ENCODE results near the gene P4HA2. TPM values are rescaled to one million over a fixed set of nuclear protein-coding genes. Genes with fewer than 3 reads are reported as not detected.

P4HA2 gene
- total and polyA plus RNA-seq, 2 experiments from 2014 or later, result 5.9 to 8.0 TPM

DNA sequence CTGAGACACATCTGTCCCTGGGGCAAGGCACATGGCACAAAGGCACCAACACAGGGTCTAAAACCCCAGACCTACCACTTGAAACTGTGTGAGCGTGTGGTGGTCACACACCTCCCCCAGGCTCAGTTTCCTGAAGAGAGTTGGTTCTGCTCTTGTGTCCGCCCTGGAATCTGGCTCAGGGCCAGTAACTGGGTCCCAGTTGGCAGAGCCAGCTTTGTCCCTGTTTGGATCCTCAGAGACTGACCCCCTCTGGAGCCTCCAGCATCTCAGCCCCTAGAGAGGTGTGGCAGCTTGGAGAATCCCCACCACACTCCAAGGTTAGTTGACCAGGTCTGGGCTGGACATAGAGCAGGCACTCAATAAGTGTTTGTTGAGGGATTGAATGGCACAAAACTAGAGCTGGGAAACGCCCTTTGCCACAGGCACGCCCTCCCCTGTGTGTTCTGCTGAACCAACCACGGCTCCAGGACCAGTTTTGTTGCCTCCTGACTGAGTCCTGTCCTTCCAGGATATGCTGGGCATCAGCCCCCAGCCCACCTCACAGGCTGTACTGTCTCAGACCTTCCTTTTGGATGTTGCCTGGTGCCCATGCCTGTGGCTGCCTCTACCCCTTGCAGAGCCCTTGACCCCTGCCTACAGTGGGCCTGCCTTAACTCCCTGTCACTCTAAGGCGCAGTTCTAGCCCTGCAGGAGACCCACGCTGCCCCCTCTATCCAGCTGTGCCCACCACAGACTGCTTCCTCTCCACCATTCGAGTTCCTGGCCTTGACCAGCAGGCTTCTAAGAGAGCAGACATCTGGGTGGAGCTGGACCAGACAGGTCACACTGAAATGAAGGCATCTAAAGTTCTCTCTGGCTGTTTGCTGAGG, 26.0 kb upstream of the P4HA2 start:
- Histone ChIP-seq H3K4me2 (no peak overlapping the region), H3K4me3 (no peak overlapping the region), H3K36me3 (ENCODE audit: insufficient read depth) (no peaks in the 10 kb centered on the region), H4K20me1 (replicated peaks; ENCODE audit: insufficient read depth) (no peaks in the 10 kb centered on the region), H3K27ac (ENCODE audit: low read depth) (no peak overlapping the region), H2AFZ (no peak overlapping the region), H3K79me2 (replicated peaks; ENCODE audit: insufficient read depth) (no peaks in the 10 kb centered on the region), H3K9me2 (ENCODE audit: insufficient read depth) (no peaks in the 10 kb centered on the region), H3F3A (replicated peaks; ENCODE audit: low read depth) (0 out of 2 replicates have a peak, but pooled peaks cover 3% of the 10 kb centered on the region), H3K27me3 (ENCODE audit: insufficient read depth) (peaks cover 11% of the 10 kb centered on the region), H3K4me1 (ENCODE audit: insufficient read depth) (peaks cover 18% of the 10 kb centered on the region)
- DNase-seq (ENCODE audit: low spot score) (no peak), ATAC-seq (no peak)
- no peak for TF ChIP-seq ZNF331 (CRISPR knock-in tag; IDR thresholded peaks at IDR 0.05; ENCODE audit: low read depth)
- TF ChIP-seq, protein P1, sequence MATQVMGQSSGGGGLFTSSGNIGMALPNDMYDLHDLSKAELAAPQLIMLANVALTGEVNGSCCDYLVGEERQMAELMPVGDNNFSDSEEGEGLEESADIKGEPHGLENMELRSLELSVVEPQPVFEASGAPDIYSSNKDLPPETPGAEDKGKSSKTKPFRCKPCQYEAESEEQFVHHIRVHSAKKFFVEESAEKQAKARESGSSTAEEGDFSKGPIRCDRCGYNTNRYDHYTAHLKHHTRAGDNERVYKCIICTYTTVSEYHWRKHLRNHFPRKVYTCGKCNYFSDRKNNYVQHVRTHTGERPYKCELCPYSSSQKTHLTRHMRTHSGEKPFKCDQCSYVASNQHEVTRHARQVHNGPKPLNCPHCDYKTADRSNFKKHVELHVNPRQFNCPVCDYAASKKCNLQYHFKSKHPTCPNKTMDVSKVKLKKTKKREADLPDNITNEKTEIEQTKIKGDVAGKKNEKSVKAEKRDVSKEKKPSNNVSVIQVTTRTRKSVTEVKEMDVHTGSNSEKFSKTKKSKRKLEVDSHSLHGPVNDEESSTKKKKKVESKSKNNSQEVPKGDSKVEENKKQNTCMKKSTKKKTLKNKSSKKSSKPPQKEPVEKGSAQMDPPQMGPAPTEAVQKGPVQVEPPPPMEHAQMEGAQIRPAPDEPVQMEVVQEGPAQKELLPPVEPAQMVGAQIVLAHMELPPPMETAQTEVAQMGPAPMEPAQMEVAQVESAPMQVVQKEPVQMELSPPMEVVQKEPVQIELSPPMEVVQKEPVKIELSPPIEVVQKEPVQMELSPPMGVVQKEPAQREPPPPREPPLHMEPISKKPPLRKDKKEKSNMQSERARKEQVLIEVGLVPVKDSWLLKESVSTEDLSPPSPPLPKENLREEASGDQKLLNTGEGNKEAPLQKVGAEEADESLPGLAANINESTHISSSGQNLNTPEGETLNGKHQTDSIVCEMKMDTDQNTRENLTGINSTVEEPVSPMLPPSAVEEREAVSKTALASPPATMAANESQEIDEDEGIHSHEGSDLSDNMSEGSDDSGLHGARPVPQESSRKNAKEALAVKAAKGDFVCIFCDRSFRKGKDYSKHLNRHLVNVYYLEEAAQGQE (IDR thresholded peaks at IDR 0.05; ENCODE audit: unreplicated experiment), result no peak
- no peak for TF ChIP-seq POLR2AphosphoS5 (IDR thresholded peaks at IDR 0.05; ENCODE audit: low read depth)
- TF ChIP-seq ZNF114 (CRISPR knock-in tag; IDR thresholded peaks at IDR 0.05), result no peak
- TF ChIP-seq JUNB (IDR thresholded peaks at IDR 0.05; ENCODE audit: unreplicated experiment), result no peak
- TF ChIP-seq NANOG (IDR thresholded peaks at IDR 0.05; ENCODE audit: borderline replicate concordance), result no peak
- TF ChIP-seq EZH2phosphoT487 (IDR thresholded peaks at IDR 0.05; ENCODE audit: unreplicated experiment), result no peak
- TF ChIP-seq, protein P2, sequence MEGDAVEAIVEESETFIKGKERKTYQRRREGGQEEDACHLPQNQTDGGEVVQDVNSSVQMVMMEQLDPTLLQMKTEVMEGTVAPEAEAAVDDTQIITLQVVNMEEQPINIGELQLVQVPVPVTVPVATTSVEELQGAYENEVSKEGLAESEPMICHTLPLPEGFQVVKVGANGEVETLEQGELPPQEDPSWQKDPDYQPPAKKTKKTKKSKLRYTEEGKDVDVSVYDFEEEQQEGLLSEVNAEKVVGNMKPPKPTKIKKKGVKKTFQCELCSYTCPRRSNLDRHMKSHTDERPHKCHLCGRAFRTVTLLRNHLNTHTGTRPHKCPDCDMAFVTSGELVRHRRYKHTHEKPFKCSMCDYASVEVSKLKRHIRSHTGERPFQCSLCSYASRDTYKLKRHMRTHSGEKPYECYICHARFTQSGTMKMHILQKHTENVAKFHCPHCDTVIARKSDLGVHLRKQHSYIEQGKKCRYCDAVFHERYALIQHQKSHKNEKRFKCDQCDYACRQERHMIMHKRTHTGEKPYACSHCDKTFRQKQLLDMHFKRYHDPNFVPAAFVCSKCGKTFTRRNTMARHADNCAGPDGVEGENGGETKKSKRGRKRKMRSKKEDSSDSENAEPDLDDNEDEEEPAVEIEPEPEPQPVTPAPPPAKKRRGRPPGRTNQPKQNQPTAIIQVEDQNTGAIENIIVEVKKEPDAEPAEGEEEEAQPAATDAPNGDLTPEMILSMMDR (conservative IDR thresholded peaks at IDR 0.05; ENCODE audit: low read depth in 2 of 2), result no peak
- TF ChIP-seq, protein P3, sequence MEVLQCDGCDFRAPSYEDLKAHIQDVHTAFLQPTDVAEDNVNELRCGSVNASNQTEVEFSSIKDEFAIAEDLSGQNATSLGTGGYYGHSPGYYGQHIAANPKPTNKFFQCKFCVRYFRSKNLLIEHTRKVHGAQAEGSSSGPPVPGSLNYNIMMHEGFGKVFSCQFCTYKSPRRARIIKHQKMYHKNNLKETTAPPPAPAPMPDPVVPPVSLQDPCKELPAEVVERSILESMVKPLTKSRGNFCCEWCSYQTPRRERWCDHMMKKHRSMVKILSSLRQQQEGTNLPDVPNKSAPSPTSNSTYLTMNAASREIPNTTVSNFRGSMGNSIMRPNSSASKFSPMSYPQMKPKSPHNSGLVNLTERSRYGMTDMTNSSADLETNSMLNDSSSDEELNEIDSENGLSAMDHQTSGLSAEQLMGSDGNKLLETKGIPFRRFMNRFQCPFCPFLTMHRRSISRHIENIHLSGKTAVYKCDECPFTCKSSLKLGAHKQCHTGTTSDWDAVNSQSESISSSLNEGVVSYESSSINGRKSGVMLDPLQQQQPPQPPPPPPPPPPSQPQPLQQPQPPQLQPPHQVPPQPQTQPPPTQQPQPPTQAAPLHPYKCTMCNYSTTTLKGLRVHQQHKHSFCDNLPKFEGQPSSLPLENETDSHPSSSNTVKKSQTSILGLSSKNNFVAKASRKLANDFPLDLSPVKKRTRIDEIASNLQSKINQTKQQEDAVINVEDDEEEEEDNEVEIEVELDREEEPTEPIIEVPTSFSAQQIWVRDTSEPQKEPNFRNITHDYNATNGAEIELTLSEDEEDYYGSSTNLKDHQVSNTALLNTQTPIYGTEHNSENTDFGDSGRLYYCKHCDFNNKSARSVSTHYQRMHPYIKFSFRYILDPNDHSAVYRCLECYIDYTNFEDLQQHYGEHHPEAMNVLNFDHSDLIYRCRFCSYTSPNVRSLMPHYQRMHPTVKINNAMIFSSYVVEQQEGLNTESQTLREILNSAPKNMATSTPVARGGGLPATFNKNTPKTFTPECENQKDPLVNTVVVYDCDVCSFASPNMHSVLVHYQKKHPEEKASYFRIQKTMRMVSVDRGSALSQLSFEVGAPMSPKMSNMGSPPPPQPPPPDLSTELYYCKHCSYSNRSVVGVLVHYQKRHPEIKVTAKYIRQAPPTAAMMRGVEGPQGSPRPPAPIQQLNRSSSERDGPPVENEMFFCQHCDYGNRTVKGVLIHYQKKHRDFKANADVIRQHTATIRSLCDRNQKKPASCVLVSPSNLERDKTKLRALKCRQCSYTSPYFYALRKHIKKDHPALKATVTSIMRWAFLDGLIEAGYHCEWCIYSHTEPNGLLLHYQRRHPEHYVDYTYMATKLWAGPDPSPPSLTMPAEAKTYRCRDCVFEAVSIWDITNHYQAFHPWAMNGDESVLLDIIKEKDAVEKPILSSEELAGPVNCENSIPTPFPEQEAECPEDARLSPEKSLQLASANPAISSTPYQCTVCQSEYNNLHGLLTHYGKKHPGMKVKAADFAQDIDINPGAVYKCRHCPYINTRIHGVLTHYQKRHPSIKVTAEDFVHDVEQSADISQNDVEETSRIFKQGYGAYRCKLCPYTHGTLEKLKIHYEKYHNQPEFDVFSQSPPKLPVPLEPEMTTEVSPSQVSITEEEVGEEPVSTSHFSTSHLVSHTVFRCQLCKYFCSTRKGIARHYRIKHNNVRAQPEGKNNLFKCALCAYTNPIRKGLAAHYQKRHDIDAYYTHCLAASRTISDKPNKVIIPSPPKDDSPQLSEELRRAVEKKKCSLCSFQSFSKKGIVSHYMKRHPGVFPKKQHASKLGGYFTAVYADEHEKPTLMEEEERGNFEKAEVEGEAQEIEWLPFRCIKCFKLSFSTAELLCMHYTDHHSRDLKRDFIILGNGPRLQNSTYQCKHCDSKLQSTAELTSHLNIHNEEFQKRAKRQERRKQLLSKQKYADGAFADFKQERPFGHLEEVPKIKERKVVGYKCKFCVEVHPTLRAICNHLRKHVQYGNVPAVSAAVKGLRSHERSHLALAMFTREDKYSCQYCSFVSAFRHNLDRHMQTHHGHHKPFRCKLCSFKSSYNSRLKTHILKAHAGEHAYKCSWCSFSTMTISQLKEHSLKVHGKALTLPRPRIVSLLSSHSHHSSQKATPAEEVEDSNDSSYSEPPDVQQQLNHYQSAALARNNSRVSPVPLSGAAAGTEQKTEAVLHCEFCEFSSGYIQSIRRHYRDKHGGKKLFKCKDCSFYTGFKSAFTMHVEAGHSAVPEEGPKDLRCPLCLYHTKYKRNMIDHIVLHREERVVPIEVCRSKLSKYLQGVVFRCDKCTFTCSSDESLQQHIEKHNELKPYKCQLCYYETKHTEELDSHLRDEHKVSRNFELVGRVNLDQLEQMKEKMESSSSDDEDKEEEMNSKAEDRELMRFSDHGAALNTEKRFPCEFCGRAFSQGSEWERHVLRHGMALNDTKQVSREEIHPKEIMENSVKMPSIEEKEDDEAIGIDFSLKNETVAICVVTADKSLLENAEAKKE (CRISPR knock-in tag; IDR thresholded peaks at IDR 0.05), result no peak
- TF ChIP-seq EZH2 (IDR thresholded peaks at IDR 0.05; ENCODE audit: low read depth, unreplicated experiment), result no peak
- TF ChIP-seq STAT1 (IDR thresholded peaks at IDR 0.05; ENCODE audit: unreplicated experiment), result no peak
- TF ChIP-seq, protein P4, sequence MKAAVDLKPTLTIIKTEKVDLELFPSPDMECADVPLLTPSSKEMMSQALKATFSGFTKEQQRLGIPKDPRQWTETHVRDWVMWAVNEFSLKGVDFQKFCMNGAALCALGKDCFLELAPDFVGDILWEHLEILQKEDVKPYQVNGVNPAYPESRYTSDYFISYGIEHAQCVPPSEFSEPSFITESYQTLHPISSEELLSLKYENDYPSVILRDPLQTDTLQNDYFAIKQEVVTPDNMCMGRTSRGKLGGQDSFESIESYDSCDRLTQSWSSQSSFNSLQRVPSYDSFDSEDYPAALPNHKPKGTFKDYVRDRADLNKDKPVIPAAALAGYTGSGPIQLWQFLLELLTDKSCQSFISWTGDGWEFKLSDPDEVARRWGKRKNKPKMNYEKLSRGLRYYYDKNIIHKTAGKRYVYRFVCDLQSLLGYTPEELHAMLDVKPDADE (IDR thresholded peaks at IDR 0.05), result no peak
- TF ChIP-seq CREB1 (CRISPR knock-in tag; IDR thresholded peaks at IDR 0.05; ENCODE audit: low read depth), result no peak
- Mint-ChIP-seq H3K9me3 (no peaks in the 10 kb centered on the region), H3K36me3 (ENCODE audit: low read depth) (no peaks in the 10 kb centered on the region), H3K4me1 (peaks cover 16% of the 10 kb centered on the region), H3K27me3 (ENCODE audit: insufficient read depth, low read depth, poor library complexity) (peaks cover 13% of the 10 kb centered on the region), H3K27ac (no peak overlapping the region), H3K4me3 (no peak overlapping the region)

All from GM23338 (cell line).